ENCODE results near the gene SORCS1. TPM values are rescaled to one million over a fixed set of nuclear protein-coding genes. Genes with fewer than 3 reads are reported as not detected.

Gene SORCS1
- total and polyA plus RNA-seq, 2 of the 8 experiments (the other 6 are each of a cell fraction or from before 2014, with no cell fraction given): 4.1 to 4.6 TPM

GRCh38 chr10:106619346-106619745 is 545.2 kb downstream of the SORCS1 start:
- Histone ChIP-seq H3K18ac (ENCODE audit: extremely low read depth, low read length) (no peak overlapping the region), H2AK5ac (ENCODE audit: low read depth, low read length) (no peak overlapping the region), H3K4ac (replicated peaks; ENCODE audit: insufficient read length, low read depth, low read length) (no peak overlapping the region), H4K91ac (replicated peaks; ENCODE audit: insufficient read length, low read length) (no peak overlapping the region), H3K14ac (ENCODE audit: insufficient read length) (no peak overlapping the region), H3K27me3 (replicated peaks in 1 of 4; ENCODE audit: control insufficient read depth in 3 of 4, extremely low read depth in 1 of 4, insufficient read depth in 3 of 4, low read length in 3 of 4) (peaks cover 5 to 11% (median 9%) of the 10 kb centered on the region in 4 experiments; a peak in 6 of 7 replicates), H3K79me2 (ENCODE audit: control insufficient read depth in 1 of 2, insufficient read depth in 2 of 2, low read length in 2 of 2) (no peaks in the 10 kb centered on the region), H2AFZ (ENCODE audit: low read length) (no peak overlapping the region), H3K4me1 (replicated peaks in 1 of 4; ENCODE audit: control insufficient read depth in 3 of 4, insufficient read depth in 4 of 4, low read length in 3 of 4) (no peaks in the 10 kb centered on the region), H3K36me3 (ENCODE audit: control insufficient read depth in 2 of 4, insufficient read depth in 4 of 4, low read length in 3 of 4) (no peaks in the 10 kb centered on the region), H2BK15ac (ENCODE audit: low read length) (no peak overlapping the region), H2BK120ac (replicated peaks; ENCODE audit: low read depth, low read length) (no peak overlapping the region), H4K20me1 (replicated peaks in 1 of 2; ENCODE audit: control insufficient read depth in 1 of 2, insufficient read depth in 2 of 2, low read length in 2 of 2) (no peaks in the 10 kb centered on the region), H3K23me2 (ENCODE audit: low read depth, low read length) (0 out of 2 replicates have a peak, but pooled peaks cover 1% of the 10 kb centered on the region), H3K79me1 (ENCODE audit: low read depth, low read length) (no peaks in the 10 kb centered on the region), H3K4me2 (ENCODE audit: insufficient read depth in 1 of 2, low read depth in 2 of 2, low read length in 2 of 2) (no peak overlapping the region), H3K27ac (ENCODE audit: low read depth, low read length) (no peak overlapping the region), H4K8ac (ENCODE audit: extremely low read depth, insufficient read depth, low read length) (no peak overlapping the region), H2BK20ac (ENCODE audit: low read length) (no peak overlapping the region), H3K9ac (replicated peaks in 1 of 4; ENCODE audit: extremely low read depth in 1 of 4, low read depth in 3 of 4, low read length in 3 of 4) (no peak overlapping the region), H4K5ac (ENCODE audit: insufficient read length, low read depth, low read length) (no peak overlapping the region), H2BK12ac (ENCODE audit: low read depth, low read length) (no peak overlapping the region), H3K4me3 (ENCODE audit: extremely low read depth in 1 of 4, insufficient read depth in 2 of 4, low read depth in 3 of 4, low read length in 4 of 4) (no peak overlapping the region), H3K23ac (ENCODE audit: insufficient read length) (no peak overlapping the region), H3K56ac (replicated peaks; ENCODE audit: insufficient read length, low read depth, low read length) (no peak overlapping the region), H3K9me3 (ENCODE audit: insufficient read depth in 2 of 2, low read depth in 1 of 2, low read length in 1 of 2) (no peaks in the 10 kb centered on the region), H2BK5ac (ENCODE audit: low read depth, low read length) (no peak overlapping the region)
- ChIA-PET POLR2A (ENCODE audit: partially characterized antibody) (no interaction called here), CTCF (ENCODE audit: partially characterized antibody) (interaction anchor here (0.9 to 2.8 kb wide), 4 partner anchors 9 to 412 kb away, joined by 3 to 20 read pairs (median 4); no protein-coding TSS in a partner anchor)
- 89% methylated on average over 1 of the region's 1 CpG; no CpG with 5 or more reads in 1 of the 2 experiments for WGBS, 2 experiments (ENCODE audit: extremely low coverage in 1 of 2, insufficient coverage in 1 of 2, insufficient read length in 1 of 2, insufficient replicate concordance in 2 of 2, low coverage in 1 of 2, low lambda C conversion rate in 2 of 2, missing lambda C conversion rate in 1 of 2)
- no peak for FAIRE-seq
- no peak for DNase-seq (ENCODE audit: low read depth in 1 of 2, low spot score in 2 of 2)
- no peak for TF ChIP-seq EP300 (IDR thresholded peaks at IDR 0.05; ENCODE audit: borderline replicate concordance in 1 of 2, low read depth in 2 of 2, low read length in 2 of 2)
- no peak for TF ChIP-seq MAX (IDR thresholded peaks at IDR 0.05)
- no peak for TF ChIP-seq SAP30 (IDR thresholded peaks at IDR 0.05; ENCODE audit: insufficient read depth, insufficient replicate concordance, low read length)
- no peak for TF ChIP-seq EGR1 (IDR thresholded peaks at IDR 0.05; ENCODE audit: borderline replicate concordance, low read depth, low read length)
- TF ChIP-seq TBP (IDR thresholded peaks at IDR 0.05; ENCODE audit: low read depth, low read length): no peak
- TF ChIP-seq SIX5 (IDR thresholded peaks at IDR 0.05; ENCODE audit: low read depth, low read length): no peak
- no peak for TF ChIP-seq PHF8 (conservative IDR thresholded peaks at IDR 0.05; ENCODE audit: low read depth, low read length)
- no peak for TF ChIP-seq TEAD4 (IDR thresholded peaks at IDR 0.05; ENCODE audit: low read depth, low read length)
- TF ChIP-seq NRF1 (IDR thresholded peaks at IDR 0.05; ENCODE audit: low read depth, low read length): no peak
- TF ChIP-seq BRCA1 (IDR thresholded peaks at IDR 0.05; ENCODE audit: low read depth, low read length): no peak
- TF ChIP-seq ATF3 (IDR thresholded peaks at IDR 0.05; ENCODE audit: insufficient read depth, low read depth, low read length): no peak
- no peak for TF ChIP-seq USF2 (IDR thresholded peaks at IDR 0.05; ENCODE audit: low read length)
